A673 (cell line): ENCODE results near the gene KIFC3.

ENCODE experiments used
- EZH2 ChIP-seq: fragments of 200-600 bp; sonication (generic); IDR thresholded peaks from 2 replicates; pipeline ENCODE4 v1.6.1; 2017; ENCODE audit warnings: borderline replicate concordance, low read depth, mild to moderate bottlenecking, mixed read lengths, antibody characterized with exemption, low read length; ENCODE audit not compliant: poor library complexity, severe bottlenecking
- TF ChIP-seq, protein P1 (sequence below): fragments of 300-800, 200-600 bp; sonication (generic); conservative IDR thresholded peaks from 2 replicates; pipeline ENCODE4 v1.5.1; 2017; ENCODE audit warnings: low read depth, mild to moderate bottlenecking, antibody characterized with exemption, low read length, moderate library complexity, mixed read lengths

DNA sequence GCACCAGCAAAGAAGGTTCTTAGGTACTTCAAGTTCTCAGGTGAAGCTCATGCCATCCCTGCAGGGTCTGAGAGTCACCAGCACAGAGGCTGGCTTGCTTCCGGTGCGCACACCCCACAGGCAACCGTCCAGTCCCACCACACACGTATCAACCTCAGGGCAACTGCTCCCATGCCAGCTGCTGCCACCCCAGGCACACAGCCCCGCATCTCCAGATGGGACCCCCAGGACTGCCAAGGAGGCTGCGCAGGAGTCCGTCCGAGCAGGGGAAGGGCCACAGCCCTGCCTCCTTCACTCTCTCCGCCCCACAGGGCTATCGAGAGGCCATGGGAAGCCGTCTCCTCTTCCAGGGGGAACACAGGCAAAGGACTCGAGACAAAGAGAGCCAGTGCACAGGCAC, 13.3 kb downstream of the KIFC3 start:
- TF ChIP-seq EZH2 = no peak
- TF ChIP-seq, protein P1, sequence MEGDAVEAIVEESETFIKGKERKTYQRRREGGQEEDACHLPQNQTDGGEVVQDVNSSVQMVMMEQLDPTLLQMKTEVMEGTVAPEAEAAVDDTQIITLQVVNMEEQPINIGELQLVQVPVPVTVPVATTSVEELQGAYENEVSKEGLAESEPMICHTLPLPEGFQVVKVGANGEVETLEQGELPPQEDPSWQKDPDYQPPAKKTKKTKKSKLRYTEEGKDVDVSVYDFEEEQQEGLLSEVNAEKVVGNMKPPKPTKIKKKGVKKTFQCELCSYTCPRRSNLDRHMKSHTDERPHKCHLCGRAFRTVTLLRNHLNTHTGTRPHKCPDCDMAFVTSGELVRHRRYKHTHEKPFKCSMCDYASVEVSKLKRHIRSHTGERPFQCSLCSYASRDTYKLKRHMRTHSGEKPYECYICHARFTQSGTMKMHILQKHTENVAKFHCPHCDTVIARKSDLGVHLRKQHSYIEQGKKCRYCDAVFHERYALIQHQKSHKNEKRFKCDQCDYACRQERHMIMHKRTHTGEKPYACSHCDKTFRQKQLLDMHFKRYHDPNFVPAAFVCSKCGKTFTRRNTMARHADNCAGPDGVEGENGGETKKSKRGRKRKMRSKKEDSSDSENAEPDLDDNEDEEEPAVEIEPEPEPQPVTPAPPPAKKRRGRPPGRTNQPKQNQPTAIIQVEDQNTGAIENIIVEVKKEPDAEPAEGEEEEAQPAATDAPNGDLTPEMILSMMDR = no peak
